Measurements from ENCODE around the gene LHX5. TPM values are rescaled to one million over a fixed set of nuclear protein-coding genes. Genes with fewer than 3 reads are reported as not detected.

Gene LHX5
- total RNA-seq, 1 experiment from 2014 or later = 1.9 TPM

GRCh38 chr12:113465808-113466453 lies 5.7 kb downstream of the LHX5 start:
- H3K4me1 ChIP-seq (ENCODE audit: insufficient read depth, low read length) = no peaks in the 10 kb centered on the region; the same call in 1 of the 2 replicates
- peak overlapping the region; percentile 42 to 74 for H3K4me3 Mint-ChIP-seq

More at GRCh38 chr12:113465808-113466453, 5.7 kb downstream of the LHX5 start:
- Histone ChIP-seq H3K27ac (ENCODE audit: insufficient read length, low read depth, low read length) (no peak overlapping the region), H3K18ac (ENCODE audit: insufficient read length, low read depth, low read length) (no peak overlapping the region), H3K27me3 (ENCODE audit: insufficient read depth, low read length) (peaks cover 84% of the 10 kb centered on the region), H3K79me2 (ENCODE audit: insufficient read depth, low read length) (no peaks in the 10 kb centered on the region), H3K56ac (ENCODE audit: insufficient read length, low read depth, low read length) (no peak overlapping the region), H3K9ac (ENCODE audit: extremely low read depth, insufficient read length, low read length) (no peak overlapping the region), H2BK20ac (ENCODE audit: low read depth, low read length, poor library complexity, severe bottlenecking) (no peak overlapping the region), H2AK5ac (ENCODE audit: insufficient read length, low read length) (no peak overlapping the region), H2BK12ac (ENCODE audit: insufficient read length, low read depth, low read length) (no peak overlapping the region), H3K4me2 (ENCODE audit: insufficient read depth, insufficient read length, low read length) (no peak overlapping the region), H3K9me3 (ENCODE audit: control insufficient read depth, low read depth, low read length) (no peaks in the 10 kb centered on the region), H3K4ac (ENCODE audit: low read depth, low read length) (no peak overlapping the region), H4K8ac (replicated peaks; ENCODE audit: insufficient read length, low read depth, low read length) (no peak overlapping the region), H4K20me1 (ENCODE audit: control insufficient read depth, insufficient read depth, insufficient read length) (no peaks in the 10 kb centered on the region), H3K23ac (ENCODE audit: insufficient read length, low read depth, low read length) (no peak overlapping the region), H3K79me1 (ENCODE audit: insufficient read depth, low read depth, low read length, poor library complexity, severe bottlenecking) (no peaks in the 10 kb centered on the region), H2BK15ac (ENCODE audit: low read depth, low read length) (no peak overlapping the region), H3K14ac (ENCODE audit: insufficient read depth, low read length) (no peak overlapping the region), H2BK5ac (ENCODE audit: insufficient read length, low read length) (no peak overlapping the region), H2AFZ (ENCODE audit: low read length) (no peak overlapping the region), H3K23me2 (ENCODE audit: insufficient read length, low read depth, low read length, poor library complexity, severe bottlenecking) (peaks cover 13% of the 10 kb centered on the region), H4K91ac (ENCODE audit: insufficient read length, low read depth, low read length) (no peak overlapping the region), H3T11ph (ENCODE audit: low read length) (no peak overlapping the region), H2BK120ac (ENCODE audit: low read depth, low read length, poor library complexity, severe bottlenecking) (no peak overlapping the region), H4K5ac (ENCODE audit: insufficient read length, low read depth, low read length) (no peak overlapping the region)
- peaks cover 0 to 33% (median 2%) of the 10 kb centered on the region in 3 experiments; a peak in 5 of 7 replicates for H3K36me3 Mint-ChIP-seq (ENCODE audit: insufficient read depth in 1 of 3, low read depth in 3 of 3)
- H3K9me3 Mint-ChIP-seq = peaks cover 0 to 2% of the 10 kb centered on the region in 2 experiments; a peak in 2 of 5 replicates
- H3K4me1 Mint-ChIP-seq = peaks cover 54 to 62% of the 10 kb centered on the region in 2 experiments
- TF ChIP-seq CTCF (conservative IDR thresholded peaks at IDR 0.05) = no peak
- no peak overlapping the region for H3K27ac Mint-ChIP-seq
- peak; percentile 71 for DNase-seq
- no CpG with 5 or more reads among the region's 13 CpGs for WGBS (ENCODE audit: extremely low coverage, insufficient read length, low lambda C conversion rate)
- H3K27me3 Mint-ChIP-seq (ENCODE audit: low read depth) = peaks cover 99% of the 10 kb centered on the region
